Right ventricle myocardium superior (tissue), 1 donor: ENCODE measurements around the gene ST3GAL2. TPM values are rescaled to one million over a fixed set of nuclear protein-coding genes. Genes with fewer than 3 reads are reported as not detected.

Experiments used
- ATAC-seq: fragments of 200-7000 bp; cut with Tn5 transposase; one replicate; pipeline ENCODE4 v1.9.1; 2020; ENCODE audit warnings: mild to moderate bottlenecking; ENCODE audit not compliant: poor library complexity
- DNase-seq: peaks from one replicate; pipeline ENCODE4 v3.0.0-alpha.2; 2020
- intact Hi-C: fragments of 100-400 bp; cut with DNase I; formaldehyde crosslinking; loops from one replicate; pipeline ENCODE4 v1.11.2; 2022
- total RNA-seq: library from RNA; stranded (reverse); fragmentation: NEBNext Ultra II Directional; extraction: Animal tissue kit (Norgen Biotek cat#: 25700); gene quantifications from one replicate; pipeline ENCODE4 v1.2.1, GENCODE V29; 2021
- donor health status: DM: no; HTN: yes; CAD: no; lungs with severe emphysema.

The ST3GAL2 gene
- total RNA-seq, 1 donor from 2014 or later, result 19.6 TPM

GRCh38 chr16:70444249-70445063 is 5.6 kb upstream of the ST3GAL2 start:
- ATAC-seq (no peak), DNase-seq (no peak)
- intact Hi-C loops, result no loop called here

- DNase-seq, result no peak
- ATAC-seq, result no peak
- intact Hi-C loops, result no loop called here
Observed at GRCh38 chr16:70442344-70442743, 3.4 kb upstream of the ST3GAL2 start.

- ATAC-seq, result no peak
- DNase-seq, result no peak
- intact Hi-C loops, result no loop called here
Observed at GRCh38 chr16:70441406-70441990, 2.6 kb upstream of the ST3GAL2 start.

GRCh38 chr16:70440009-70440692 is 1.3 kb upstream of the ST3GAL2 start:
- ATAC-seq (no peak), DNase-seq (no peak)
- intact Hi-C loops, result no loop called here

GRCh38 chr16:70438585-70438968 is 323 bp downstream of the ST3GAL2 start:
- DNase-seq, result no peak

GRCh38 chr16:70437582-70438557 is 1.0 kb downstream of the ST3GAL2 start:
- intact Hi-C loops, result loop anchor here (5.0 kb wide), 1 partner anchor 51 kb away; no protein-coding TSS in a partner anchor
- no peak for DNase-seq
- no peak for ATAC-seq

More at GRCh38 chr16:70438585-70438968, 323 bp downstream of the ST3GAL2 start:
- ATAC-seq, result peak; percentile 13
- intact Hi-C loops, result loop anchor here (5.0 kb wide), 1 partner anchor 51 kb away; no protein-coding TSS in a partner anchor

GRCh38 chr16:70437017-70437581 is 1.8 kb downstream of the ST3GAL2 start:
- ATAC-seq (no peak), DNase-seq (no peak)
- intact Hi-C loops, result loop anchor here (5.0 kb wide), 1 partner anchor 50 kb away; no protein-coding TSS in a partner anchor

- DNase-seq (no peak), ATAC-seq (no peak)
- intact Hi-C loops, result loop anchor here (5.0 kb wide), 1 partner anchor 47 kb away; no protein-coding TSS in a partner anchor
Observed at GRCh38 chr16:70434484-70435260, 4.2 kb downstream of the ST3GAL2 start.

GRCh38 chr16:70433458-70434103 is 5.3 kb downstream of the ST3GAL2 start:
- peak; percentile 79 for DNase-seq
- ATAC-seq, result peak; percentile 52
- intact Hi-C loops, result no loop called here

GRCh38 chr16:70432723-70433457 is 6.0 kb downstream of the ST3GAL2 start:
- peak; percentile 2 for ATAC-seq
- intact Hi-C loops, result no loop called here
- DNase-seq, result peak; percentile 74

- ATAC-seq (no peak), DNase-seq (no peak)
- intact Hi-C loops, result no loop called here
Observed at GRCh38 chr16:70432356-70432722, 6.6 kb downstream of the ST3GAL2 start.

- ATAC-seq (no peak), DNase-seq (no peak)
- intact Hi-C loops, result no loop called here
Observed at GRCh38 chr16:70430667-70431536, 8.0 kb downstream of the ST3GAL2 start.

GRCh38 chr16:70429888-70430666 is 8.8 kb downstream of the ST3GAL2 start:
- intact Hi-C loops, result no loop called here
- DNase-seq (no peak), ATAC-seq (no peak)

- ATAC-seq, result peak; percentile 91
- intact Hi-C loops, result no loop called here
- peak; percentile 97 for DNase-seq
Observed at GRCh38 chr16:70428178-70428998, 10.5 kb downstream of the ST3GAL2 start.
